ENCODE measurements around the gene FAM163B.

GRCh38 chr9:133656211-133657119 is 47.3 kb upstream of the FAM163B start:
- no peak for TF ChIP-seq POLR2A (IDR thresholded peaks at IDR 0.05)
- TF ChIP-seq CTCF (IDR thresholded peaks at IDR 0.05): peak in 1 of 6 experiments; percentile 13
